ENCODE results near the gene TTYH2.

GRCh38 chr17:74276541-74277009 lies 63.2 kb downstream of the TTYH2 start:
- TF ChIP-seq, protein P1, sequence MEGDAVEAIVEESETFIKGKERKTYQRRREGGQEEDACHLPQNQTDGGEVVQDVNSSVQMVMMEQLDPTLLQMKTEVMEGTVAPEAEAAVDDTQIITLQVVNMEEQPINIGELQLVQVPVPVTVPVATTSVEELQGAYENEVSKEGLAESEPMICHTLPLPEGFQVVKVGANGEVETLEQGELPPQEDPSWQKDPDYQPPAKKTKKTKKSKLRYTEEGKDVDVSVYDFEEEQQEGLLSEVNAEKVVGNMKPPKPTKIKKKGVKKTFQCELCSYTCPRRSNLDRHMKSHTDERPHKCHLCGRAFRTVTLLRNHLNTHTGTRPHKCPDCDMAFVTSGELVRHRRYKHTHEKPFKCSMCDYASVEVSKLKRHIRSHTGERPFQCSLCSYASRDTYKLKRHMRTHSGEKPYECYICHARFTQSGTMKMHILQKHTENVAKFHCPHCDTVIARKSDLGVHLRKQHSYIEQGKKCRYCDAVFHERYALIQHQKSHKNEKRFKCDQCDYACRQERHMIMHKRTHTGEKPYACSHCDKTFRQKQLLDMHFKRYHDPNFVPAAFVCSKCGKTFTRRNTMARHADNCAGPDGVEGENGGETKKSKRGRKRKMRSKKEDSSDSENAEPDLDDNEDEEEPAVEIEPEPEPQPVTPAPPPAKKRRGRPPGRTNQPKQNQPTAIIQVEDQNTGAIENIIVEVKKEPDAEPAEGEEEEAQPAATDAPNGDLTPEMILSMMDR (IDR thresholded peaks at IDR 0.05), result no peak
- TF ChIP-seq POLR2A (IDR thresholded peaks at IDR 0.05), result no peak

Measured in uterus (tissue), 2 donors.